Measurements from ENCODE around the gene MEP1A. TPM values are rescaled to one million over a fixed set of nuclear protein-coding genes. Genes with fewer than 3 reads are reported as not detected.

MEP1A gene
- total RNA-seq, 1 experiment from 2014 or later: not detected

GRCh38 chr6:46865221-46865620, 72.0 kb downstream of the MEP1A start:
- Histone ChIP-seq H3K36me3 (ENCODE audit: low read depth) (peaks cover 83% of the 10 kb centered on the region), H2AFZ (no peak overlapping the region), H3K9me2 (ENCODE audit: insufficient read depth) (no peaks in the 10 kb centered on the region), H3K4me1 (replicated peaks; ENCODE audit: insufficient read depth) (no peaks in the 10 kb centered on the region), H3K79me2 (ENCODE audit: low read depth) (no peaks in the 10 kb centered on the region), H3F3A (ENCODE audit: insufficient read depth, low read depth) (peaks cover 18% of the 10 kb centered on the region; the same call in 1 of the 2 replicates), H3K27ac (no peak overlapping the region), H4K20me1 (ENCODE audit: insufficient read depth) (no peaks in the 10 kb centered on the region), H3K4me2 (no peak overlapping the region), H3K4me3 (no peak overlapping the region), H3K27me3 (ENCODE audit: insufficient read depth, low read depth) (no peaks in the 10 kb centered on the region), H3K9me3 (ENCODE audit: insufficient read depth, low read depth) (no peaks in the 10 kb centered on the region)
- BruUV-seq (replicated peaks): no TSS peak
- CTCF ChIA-PET: no interaction called here
- TF ChIP-seq CTCF (conservative IDR thresholded peaks at IDR 0.05) (no peak), EZH2 (IDR thresholded peaks at IDR 0.05; ENCODE audit: low read depth) (no peak)
- no peak for DNase-seq
- intact Hi-C loops (cut with micrococcal nuclease; ENCODE audit: unreplicated experiment): no loop called here
- POLR2A ChIA-PET (ENCODE audit: unreplicated experiment): no interaction called here

DNA sequence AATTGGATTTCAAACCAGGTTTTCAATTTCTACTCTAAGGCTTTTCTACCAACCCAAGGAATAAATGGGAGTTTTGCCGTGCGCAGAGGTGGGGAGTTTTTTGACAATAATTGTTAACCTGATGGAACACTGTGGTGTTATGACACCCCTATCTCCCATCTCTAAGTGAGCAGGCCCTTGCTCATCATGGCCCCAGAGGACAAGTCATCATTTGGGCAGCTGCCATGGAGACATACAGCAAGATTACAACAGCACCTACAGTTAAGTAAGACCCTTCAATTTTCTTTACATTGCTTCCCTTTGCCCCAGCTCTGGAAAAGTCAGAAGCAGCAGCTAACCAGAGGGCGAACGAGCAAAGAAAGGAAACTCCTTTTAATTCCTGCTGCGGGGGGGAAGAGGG, 74.2 kb downstream of the MEP1A start:
- no peak for DNase-seq
- H3F3A ChIP-seq (ENCODE audit: insufficient read depth, low read depth): peaks cover 10% of the 10 kb centered on the region; the same call in 1 of the 2 replicates
- ChIA-PET POLR2A (ENCODE audit: unreplicated experiment) (interaction anchor here (0.5 kb wide), 1 partner anchor 132 kb away, joined by 4 read pairs; no protein-coding TSS in a partner anchor), CTCF (no interaction called here)
- TF ChIP-seq EZH2 (IDR thresholded peaks at IDR 0.05; ENCODE audit: low read depth): no peak
- TF ChIP-seq CTCF (conservative IDR thresholded peaks at IDR 0.05): no peak
- H3K9me2 ChIP-seq (ENCODE audit: insufficient read depth): no peaks in the 10 kb centered on the region
- no TSS peak for BruUV-seq (replicated peaks)
- no peaks in the 10 kb centered on the region for H3K79me2 ChIP-seq (ENCODE audit: low read depth)
- no peak overlapping the region for H2AFZ ChIP-seq
- no peak overlapping the region for H3K4me3 ChIP-seq
- H3K36me3 ChIP-seq (ENCODE audit: low read depth): peaks cover 88% of the 10 kb centered on the region
- no peaks in the 10 kb centered on the region for H3K9me3 ChIP-seq (ENCODE audit: insufficient read depth, low read depth)
- H3K4me1 ChIP-seq (replicated peaks; ENCODE audit: insufficient read depth): no peaks in the 10 kb centered on the region
- intact Hi-C loops (cut with micrococcal nuclease; ENCODE audit: unreplicated experiment): no loop called here
- no peak overlapping the region for H3K27ac ChIP-seq
- H4K20me1 ChIP-seq (ENCODE audit: insufficient read depth): no peaks in the 10 kb centered on the region
- H3K4me2 ChIP-seq: no peak overlapping the region
- no peaks in the 10 kb centered on the region for H3K27me3 ChIP-seq (ENCODE audit: insufficient read depth, low read depth)

DNA sequence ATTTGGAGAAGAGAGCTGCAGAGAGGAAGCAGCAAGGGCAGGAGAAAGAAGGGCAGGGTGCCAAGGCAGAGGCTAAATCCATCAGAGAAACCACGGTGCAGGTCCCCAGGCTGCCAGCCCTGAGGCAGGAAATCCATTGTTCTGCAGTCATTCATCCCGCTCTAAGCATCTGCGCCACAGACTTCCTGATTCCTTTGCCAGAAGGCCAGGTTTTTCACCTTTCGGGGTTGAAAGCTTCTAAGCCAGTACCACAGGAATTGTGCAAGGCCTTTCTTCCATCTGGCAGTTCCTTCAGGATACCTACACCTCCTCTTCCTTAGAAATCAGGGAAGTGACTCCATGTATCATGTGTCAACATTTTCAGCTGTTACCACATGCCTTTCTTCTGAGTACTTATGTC, 82.9 kb downstream of the MEP1A start:
- Histone ChIP-seq H3K9me3 (ENCODE audit: insufficient read depth, low read depth) (no peaks in the 10 kb centered on the region), H3K9me2 (ENCODE audit: insufficient read depth) (no peaks in the 10 kb centered on the region), H2AFZ (no peak overlapping the region), H3K4me1 (replicated peaks; ENCODE audit: insufficient read depth) (peaks cover 31% of the 10 kb centered on the region), H4K20me1 (ENCODE audit: insufficient read depth) (no peaks in the 10 kb centered on the region), H3K4me3 (no peak overlapping the region), H3K27me3 (ENCODE audit: insufficient read depth, low read depth) (no peaks in the 10 kb centered on the region), H3K79me2 (ENCODE audit: low read depth) (0 out of 2 replicates have a peak, but pooled peaks cover 5% of the 10 kb centered on the region), H3F3A (ENCODE audit: insufficient read depth, low read depth) (peaks cover 58% of the 10 kb centered on the region), H3K4me2 (peak overlapping the region; percentile 42), H3K36me3 (ENCODE audit: low read depth) (peaks cover 75% of the 10 kb centered on the region), H3K27ac (peak overlapping the region; percentile 51)
- TF ChIP-seq EZH2 (IDR thresholded peaks at IDR 0.05; ENCODE audit: low read depth) (no peak), CTCF (conservative IDR thresholded peaks at IDR 0.05) (no peak)
- intact Hi-C loops (cut with micrococcal nuclease; ENCODE audit: unreplicated experiment): loop anchor here (1.0 to 2.0 kb wide), 3 partner anchors 49 to 107 kb away; no protein-coding TSS in a partner anchor
- CTCF ChIA-PET: no interaction called here
- no TSS peak for BruUV-seq (replicated peaks)
- peak; percentile 92 to 100 for DNase-seq
- POLR2A ChIA-PET (ENCODE audit: unreplicated experiment): no interaction called here

Data from PC-9 (cell line).